ENCODE measurements around the gene SHISA4. TPM values are rescaled to one million over a fixed set of nuclear protein-coding genes. Genes with fewer than 3 reads are reported as not detected.

The SHISA4 gene
- total and polyA plus RNA-seq, 2 of the 8 experiments (the other 6 are each of a cell fraction or from before 2014, with no cell fraction given): 7.8 to 28.9 TPM

DNA sequence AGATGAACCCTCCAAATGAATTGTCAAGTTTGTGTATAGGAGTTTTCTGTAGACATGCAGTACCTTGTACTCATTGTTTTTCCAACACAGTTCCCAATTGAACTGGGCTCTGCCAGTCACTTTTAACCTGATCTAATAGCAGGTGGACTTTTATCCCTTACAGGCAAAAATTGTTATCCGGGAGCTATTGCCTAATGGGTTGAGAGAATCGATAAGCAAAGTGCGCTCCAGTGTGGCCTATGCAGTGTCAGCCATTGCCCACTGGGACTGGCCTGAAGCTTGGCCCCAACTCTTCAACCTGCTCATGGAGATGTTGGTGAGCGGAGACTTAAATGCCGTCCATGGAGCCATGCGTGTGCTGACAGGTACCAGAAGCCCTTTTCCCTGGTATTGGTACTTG is 40.5 kb upstream of the SHISA4 start:
- Histone ChIP-seq H3K9me3 (ENCODE audit: insufficient read depth in 2 of 2, low read depth in 1 of 2, low read length in 1 of 2) (no peaks in the 10 kb centered on the region), H3K79me1 (ENCODE audit: low read depth, low read length) (peaks cover under 1% of the 10 kb centered on the region; the same call in 1 of the 2 replicates), H3K27me3 (replicated peaks in 1 of 4; ENCODE audit: control insufficient read depth in 3 of 4, extremely low read depth in 1 of 4, insufficient read depth in 3 of 4, low read length in 3 of 4) (no peaks in the 10 kb centered on the region), H3K4me2 (ENCODE audit: insufficient read depth in 1 of 2, low read depth in 2 of 2, low read length in 2 of 2) (no peak overlapping the region), H3K56ac (replicated peaks; ENCODE audit: insufficient read length, low read depth, low read length) (no peak overlapping the region), H4K20me1 (replicated peaks in 1 of 2; ENCODE audit: control insufficient read depth in 1 of 2, insufficient read depth in 2 of 2, low read length in 2 of 2) (peaks cover 9% of the 10 kb centered on the region in 2 experiments), H2BK120ac (replicated peaks; ENCODE audit: low read depth, low read length) (no peak overlapping the region), H2AFZ (ENCODE audit: low read length) (no peak overlapping the region), H3K36me3 (ENCODE audit: control insufficient read depth in 2 of 4, insufficient read depth in 4 of 4, low read length in 3 of 4) (peaks cover 25 to 63% (median 51%) of the 10 kb centered on the region in 4 experiments), H4K5ac (ENCODE audit: insufficient read length, low read depth, low read length) (no peak overlapping the region), H2BK20ac (ENCODE audit: low read length) (no peak overlapping the region), H3K9ac (replicated peaks in 1 of 4; ENCODE audit: extremely low read depth in 1 of 4, low read depth in 3 of 4, low read length in 3 of 4) (no peak overlapping the region), H2AK5ac (ENCODE audit: low read depth, low read length) (no peak overlapping the region), H3K23me2 (ENCODE audit: low read depth, low read length) (no peaks in the 10 kb centered on the region), H3K4me3 (ENCODE audit: extremely low read depth in 1 of 4, insufficient read depth in 2 of 4, low read depth in 3 of 4, low read length in 4 of 4) (no peak overlapping the region), H3K23ac (ENCODE audit: insufficient read length) (no peak overlapping the region), H2BK15ac (ENCODE audit: low read length) (no peak overlapping the region), H3K27ac (ENCODE audit: low read depth, low read length) (no peak overlapping the region), H3K18ac (ENCODE audit: extremely low read depth, low read length) (no peak overlapping the region), H3K4me1 (replicated peaks in 1 of 4; ENCODE audit: control insufficient read depth in 3 of 4, insufficient read depth in 4 of 4, low read length in 3 of 4) (no peaks in the 10 kb centered on the region), H3K14ac (ENCODE audit: insufficient read length) (no peak overlapping the region), H2BK5ac (ENCODE audit: low read depth, low read length) (no peak overlapping the region), H3K4ac (replicated peaks; ENCODE audit: insufficient read length, low read depth, low read length) (no peak overlapping the region), H4K8ac (ENCODE audit: extremely low read depth, insufficient read depth, low read length) (no peak overlapping the region; the same call in 1 of the 2 replicates), H2BK12ac (ENCODE audit: low read depth, low read length) (no peak overlapping the region), H4K91ac (replicated peaks; ENCODE audit: insufficient read length, low read length) (no peak overlapping the region), H3K79me2 (ENCODE audit: control insufficient read depth in 1 of 2, insufficient read depth in 2 of 2, low read length in 2 of 2) (peaks cover under 1 to 52% of the 10 kb centered on the region in 2 experiments; a peak in 3 of 4 replicates)
- CTCF ChIA-PET (ENCODE audit: partially characterized antibody): interaction anchor here (0.8 to 3.3 kb wide), 8 partner anchors 10 to 317 kb away, joined by 3 to 12 read pairs (median 4); no protein-coding TSS in a partner anchor
- DNase-seq (ENCODE audit: low read depth in 1 of 2, low spot score in 2 of 2) (no peak), FAIRE-seq (no peak)
- 96% methylated on average over 6 of the region's 6 CpGs; no CpG with 5 or more reads in 1 of the 2 experiments for WGBS, 2 experiments (ENCODE audit: extremely low coverage in 1 of 2, insufficient coverage in 1 of 2, insufficient read length in 1 of 2, insufficient replicate concordance in 2 of 2, low coverage in 1 of 2, low lambda C conversion rate in 2 of 2, missing lambda C conversion rate in 1 of 2)
- POLR2A ChIA-PET (ENCODE audit: partially characterized antibody): interaction anchor here (0.7 to 1.0 kb wide), 3 partner anchors 16 to 162 kb away, joined by 3 to 5 read pairs (median 3); partner anchors contain the start of genes ELF3 and IPO9
- TF ChIP-seq BRCA1 (IDR thresholded peaks at IDR 0.05; ENCODE audit: low read depth, low read length) (no peak), CTBP2 (IDR thresholded peaks at IDR 0.05; ENCODE audit: borderline replicate concordance, insufficient read depth, insufficient read length, low read length) (no peak), SP2 (IDR thresholded peaks at IDR 0.05; ENCODE audit: low read length) (no peak), TEAD4 (IDR thresholded peaks at IDR 0.05; ENCODE audit: low read depth, low read length) (no peak), SP4 (IDR thresholded peaks at IDR 0.05; ENCODE audit: low read length) (no peak), MAFK (IDR thresholded peaks at IDR 0.05; ENCODE audit: low read depth, low read length) (no peak), NRF1 (IDR thresholded peaks at IDR 0.05; ENCODE audit: low read depth, low read length) (no peak), BACH1 (IDR thresholded peaks at IDR 0.05; ENCODE audit: low read length) (no peak), ZNF274 (IDR thresholded peaks at IDR 0.05; ENCODE audit: borderline replicate concordance, extremely low read depth, low read length) (no peak)
- TF ChIP-seq, protein P1, sequence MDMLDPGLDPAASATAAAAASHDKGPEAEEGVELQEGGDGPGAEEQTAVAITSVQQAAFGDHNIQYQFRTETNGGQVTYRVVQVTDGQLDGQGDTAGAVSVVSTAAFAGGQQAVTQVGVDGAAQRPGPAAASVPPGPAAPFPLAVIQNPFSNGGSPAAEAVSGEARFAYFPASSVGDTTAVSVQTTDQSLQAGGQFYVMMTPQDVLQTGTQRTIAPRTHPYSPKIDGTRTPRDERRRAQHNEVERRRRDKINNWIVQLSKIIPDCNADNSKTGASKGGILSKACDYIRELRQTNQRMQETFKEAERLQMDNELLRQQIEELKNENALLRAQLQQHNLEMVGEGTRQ (IDR thresholded peaks at IDR 0.05; ENCODE audit: low read length): no peak
- TF ChIP-seq, protein P2, sequence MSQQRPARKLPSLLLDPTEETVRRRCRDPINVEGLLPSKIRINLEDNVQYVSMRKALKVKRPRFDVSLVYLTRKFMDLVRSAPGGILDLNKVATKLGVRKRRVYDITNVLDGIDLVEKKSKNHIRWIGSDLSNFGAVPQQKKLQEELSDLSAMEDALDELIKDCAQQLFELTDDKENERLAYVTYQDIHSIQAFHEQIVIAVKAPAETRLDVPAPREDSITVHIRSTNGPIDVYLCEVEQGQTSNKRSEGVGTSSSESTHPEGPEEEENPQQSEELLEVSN (IDR thresholded peaks at IDR 0.05): no peak
- TF ChIP-seq, protein P3, sequence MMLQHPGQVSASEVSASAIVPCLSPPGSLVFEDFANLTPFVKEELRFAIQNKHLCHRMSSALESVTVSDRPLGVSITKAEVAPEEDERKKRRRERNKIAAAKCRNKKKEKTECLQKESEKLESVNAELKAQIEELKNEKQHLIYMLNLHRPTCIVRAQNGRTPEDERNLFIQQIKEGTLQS (IDR thresholded peaks at IDR 0.05; ENCODE audit: insufficient read depth, low read depth, low read length): no peak

All from H1 (cell line).